ENCODE data around the gene PORCN.

GRCh38 chrX:48490661-48491060 lies 18.1 kb upstream of the PORCN start:
- TF ChIP-seq, protein P1, sequence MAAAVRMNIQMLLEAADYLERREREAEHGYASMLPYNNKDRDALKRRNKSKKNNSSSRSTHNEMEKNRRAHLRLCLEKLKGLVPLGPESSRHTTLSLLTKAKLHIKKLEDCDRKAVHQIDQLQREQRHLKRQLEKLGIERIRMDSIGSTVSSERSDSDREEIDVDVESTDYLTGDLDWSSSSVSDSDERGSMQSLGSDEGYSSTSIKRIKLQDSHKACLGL (CRISPR knock-in tag; IDR thresholded peaks at IDR 0.05) = no peak
- TF ChIP-seq ZNF598 (CRISPR knock-in tag; IDR thresholded peaks at IDR 0.05; ENCODE audit: borderline replicate concordance) = no peak
- TF ChIP-seq, protein P2, sequence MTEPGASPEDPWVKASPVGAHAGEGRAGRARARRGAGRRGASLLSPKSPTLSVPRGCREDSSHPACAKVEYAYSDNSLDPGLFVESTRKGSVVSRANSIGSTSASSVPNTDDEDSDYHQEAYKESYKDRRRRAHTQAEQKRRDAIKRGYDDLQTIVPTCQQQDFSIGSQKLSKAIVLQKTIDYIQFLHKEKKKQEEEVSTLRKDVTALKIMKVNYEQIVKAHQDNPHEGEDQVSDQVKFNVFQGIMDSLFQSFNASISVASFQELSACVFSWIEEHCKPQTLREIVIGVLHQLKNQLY (CRISPR knock-in tag; IDR thresholded peaks at IDR 0.05) = no peak
- TF ChIP-seq ZNF333 (CRISPR knock-in tag; IDR thresholded peaks at IDR 0.05; ENCODE audit: borderline replicate concordance) = no peak
- TF ChIP-seq PHB2 (IDR thresholded peaks at IDR 0.05; ENCODE audit: partially characterized antibody) = no peak
- TF ChIP-seq, protein P3, sequence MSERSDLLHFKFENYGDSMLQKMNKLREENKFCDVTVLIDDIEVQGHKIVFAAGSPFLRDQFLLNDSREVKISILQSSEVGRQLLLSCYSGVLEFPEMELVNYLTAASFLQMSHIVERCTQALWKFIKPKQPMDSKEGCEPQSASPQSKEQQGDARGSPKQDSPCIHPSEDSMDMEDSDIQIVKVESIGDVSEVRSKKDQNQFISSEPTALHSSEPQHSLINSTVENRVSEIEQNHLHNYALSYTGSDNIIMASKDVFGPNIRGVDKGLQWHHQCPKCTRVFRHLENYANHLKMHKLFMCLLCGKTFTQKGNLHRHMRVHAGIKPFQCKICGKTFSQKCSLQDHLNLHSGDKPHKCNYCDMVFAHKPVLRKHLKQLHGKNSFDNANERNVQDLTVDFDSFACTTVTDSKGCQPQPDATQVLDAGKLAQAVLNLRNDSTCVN (CRISPR knock-in tag; IDR thresholded peaks at IDR 0.05; ENCODE audit: borderline replicate concordance) = no peak
- no peak for TF ChIP-seq SP1 (IDR thresholded peaks at IDR 0.05)
- no peak for TF ChIP-seq SP1 (CRISPR knock-in tag; IDR thresholded peaks at IDR 0.05)
- no peak for TF ChIP-seq CTCF (CRISPR knock-in tag; IDR thresholded peaks at IDR 0.05)
- TF ChIP-seq SP140L (CRISPR knock-in tag; IDR thresholded peaks at IDR 0.05; ENCODE audit: borderline replicate concordance) = no peak
- TF ChIP-seq HNF4A (CRISPR knock-in tag; IDR thresholded peaks at IDR 0.05) = no peak

All from HepG2 (cell line).